Measurements from ENCODE around the gene LPP.

The LPP gene

DNA sequence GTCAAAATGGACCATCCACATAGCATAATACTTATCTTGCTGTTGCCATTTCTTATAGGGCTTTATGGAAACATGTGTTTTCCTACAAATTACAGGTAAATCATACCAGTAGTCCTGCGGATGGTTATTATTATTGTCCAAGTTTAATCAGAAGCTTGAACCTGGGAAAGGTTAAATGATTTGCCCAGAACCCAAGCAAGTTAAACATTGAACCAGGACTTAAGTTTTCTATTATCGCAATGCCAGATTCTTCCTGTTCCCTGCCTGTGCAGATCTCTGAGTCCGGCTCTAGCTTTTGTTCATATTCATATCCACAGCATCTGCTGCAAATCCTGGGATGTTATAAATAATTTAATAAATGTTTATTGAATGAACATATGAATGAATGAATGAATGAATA is 12.5 kb downstream of the LPP start:
- Mint-ChIP-seq H3K36me3 (ENCODE audit: insufficient read depth) (peaks cover 4% of the 10 kb centered on the region), H3K9me3 (no peaks in the 10 kb centered on the region), H3K27ac (no peak overlapping the region), H3K4me3 (no peak overlapping the region), H3K27me3 (no peaks in the 10 kb centered on the region), H3K4me1 (ENCODE audit: low read depth in 2 of 2) (peaks cover 40 to 53% of the 10 kb centered on the region in 2 donors)
- ATAC-seq (replicated peaks) = no peak
- no peak for DNase-seq

DNA sequence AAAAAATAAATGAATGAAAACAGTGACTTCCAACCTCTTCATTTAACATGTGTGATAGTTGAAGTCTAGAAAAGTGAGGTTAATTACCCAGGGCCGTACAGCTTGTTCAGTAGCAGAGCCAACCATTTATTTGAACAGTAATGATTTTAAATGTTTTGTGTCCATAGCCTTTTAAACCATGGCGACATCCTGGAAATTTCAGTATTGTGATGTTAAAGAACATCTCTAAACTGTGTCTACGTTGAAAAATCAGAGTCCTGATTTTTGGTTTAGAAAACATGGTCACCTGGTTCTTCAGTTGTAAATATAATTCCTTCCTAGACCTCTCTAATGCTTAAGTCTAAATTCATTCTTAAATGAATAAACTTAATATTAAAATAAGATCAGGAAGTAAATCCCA is 14.2 kb downstream of the LPP start:
- Mint-ChIP-seq H3K36me3 (ENCODE audit: insufficient read depth) (peaks cover 4% of the 10 kb centered on the region), H3K4me1 (ENCODE audit: low read depth in 2 of 2) (peaks cover 36 to 43% of the 10 kb centered on the region in 2 donors), H3K4me3 (no peak overlapping the region), H3K27me3 (no peaks in the 10 kb centered on the region), H3K27ac (no peak overlapping the region), H3K9me3 (no peaks in the 10 kb centered on the region)
- no peak for ATAC-seq (replicated peaks)
- no peak for DNase-seq

- H3K4me1 Mint-ChIP-seq (ENCODE audit: low read depth in 2 of 2) = peaks cover 33 to 41% of the 10 kb centered on the region in 2 donors
- H3K27me3 Mint-ChIP-seq = no peaks in the 10 kb centered on the region
- H3K4me3 Mint-ChIP-seq = no peak overlapping the region
- H3K27ac Mint-ChIP-seq = no peak overlapping the region
- peaks cover 4% of the 10 kb centered on the region for H3K36me3 Mint-ChIP-seq (ENCODE audit: insufficient read depth)
- DNase-seq (no peak), ATAC-seq (replicated peaks) (no peak)
- H3K9me3 Mint-ChIP-seq = no peaks in the 10 kb centered on the region
Observed at GRCh38 chr3:188168648-188169047, 14.7 kb downstream of the LPP start.

GRCh38 chr3:188169830-188170455 is 16.0 kb downstream of the LPP start:
- peak overlapping the region in 1 of 2 donors; percentile 45 for H3K4me3 Mint-ChIP-seq
- no peaks in the 10 kb centered on the region for H3K27me3 Mint-ChIP-seq
- peak overlapping the region; percentile 76 to 89 for H3K27ac Mint-ChIP-seq
- H3K4me1 Mint-ChIP-seq (ENCODE audit: low read depth in 2 of 2) = peaks cover 30 to 40% of the 10 kb centered on the region in 2 donors
- no peaks in the 10 kb centered on the region for H3K9me3 Mint-ChIP-seq
- ATAC-seq (replicated peaks) (peak; percentile 3), DNase-seq (no peak)
- H3K36me3 Mint-ChIP-seq (ENCODE audit: insufficient read depth) = peaks cover 4% of the 10 kb centered on the region

DNA sequence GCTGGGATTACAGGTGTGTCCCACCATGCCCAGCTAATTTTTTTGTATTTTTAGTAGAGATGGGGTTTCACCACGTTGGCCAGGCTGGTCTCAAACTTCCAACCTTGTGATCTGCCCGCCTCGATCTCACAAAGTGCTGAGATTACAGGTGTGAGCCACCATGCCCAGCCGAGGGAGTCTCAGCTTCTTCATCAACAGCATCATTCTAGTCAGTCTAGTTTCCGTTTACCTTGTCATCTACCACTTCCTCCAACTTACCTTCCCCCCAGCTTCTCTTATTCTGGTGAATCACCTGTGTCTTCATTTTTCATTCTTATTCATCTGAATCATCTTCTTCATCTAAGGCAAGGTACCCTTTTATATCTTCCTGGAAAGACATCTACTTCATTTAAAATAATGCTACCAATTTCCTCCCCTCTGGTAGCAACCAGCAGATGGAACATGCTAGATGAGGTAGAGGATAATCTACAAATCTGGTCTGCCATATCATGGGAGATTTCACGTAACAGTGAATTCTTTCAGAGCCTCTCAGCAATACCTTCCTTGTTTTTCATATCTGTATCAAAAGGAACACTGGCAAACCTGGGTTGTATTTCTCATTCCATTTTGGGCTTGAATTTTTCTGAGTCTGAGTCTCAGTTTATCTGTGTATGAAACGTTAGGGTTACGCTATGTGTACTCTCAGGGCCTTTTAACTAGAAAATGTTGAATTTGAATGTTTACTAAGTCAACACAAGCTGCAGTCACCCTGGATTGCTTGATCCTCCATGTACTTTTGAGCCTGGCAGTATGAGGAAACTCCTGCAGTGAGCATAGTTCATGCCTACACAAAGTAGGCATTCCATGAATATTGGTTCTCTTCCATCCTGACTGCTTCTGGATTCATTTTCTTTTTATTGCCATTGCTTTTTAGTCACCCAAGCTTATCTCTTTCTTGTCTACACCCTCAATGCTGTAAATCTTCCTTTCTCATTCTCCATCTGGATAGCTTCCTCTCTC is 16.8 kb downstream of the LPP start:
- H3K27me3 Mint-ChIP-seq = no peaks in the 10 kb centered on the region
- ATAC-seq (replicated peaks) (peak; percentile 90), DNase-seq (peak in 1 of 3 experiments; percentile 17)
- peaks cover 4% of the 10 kb centered on the region for H3K36me3 Mint-ChIP-seq (ENCODE audit: insufficient read depth)
- H3K4me1 Mint-ChIP-seq (ENCODE audit: low read depth in 2 of 2) = peaks cover 28 to 38% of the 10 kb centered on the region in 2 donors
- H3K4me3 Mint-ChIP-seq = peak overlapping the region; percentile 10 to 45
- peak overlapping the region; percentile 76 to 89 for H3K27ac Mint-ChIP-seq
- H3K9me3 Mint-ChIP-seq = no peaks in the 10 kb centered on the region

GRCh38 chr3:188171682-188172467 is 17.9 kb downstream of the LPP start:
- H3K4me1 Mint-ChIP-seq (ENCODE audit: low read depth in 2 of 2) = peaks cover 30 to 36% of the 10 kb centered on the region in 2 donors
- no peaks in the 10 kb centered on the region for H3K27me3 Mint-ChIP-seq
- DNase-seq (no peak), ATAC-seq (replicated peaks) (no peak)
- H3K27ac Mint-ChIP-seq = peak overlapping the region; percentile 7 to 89
- peaks cover 4% of the 10 kb centered on the region for H3K36me3 Mint-ChIP-seq (ENCODE audit: insufficient read depth)
- H3K4me3 Mint-ChIP-seq = no peak overlapping the region
- no peaks in the 10 kb centered on the region for H3K9me3 Mint-ChIP-seq

GRCh38 chr3:188174317-188175044 is 20.5 kb downstream of the LPP start:
- no peak overlapping the region for H3K4me3 Mint-ChIP-seq
- H3K4me1 Mint-ChIP-seq (ENCODE audit: low read depth in 2 of 2) = peaks cover 49 to 57% of the 10 kb centered on the region in 2 donors
- peaks cover 8% of the 10 kb centered on the region for H3K36me3 Mint-ChIP-seq (ENCODE audit: insufficient read depth)
- no peaks in the 10 kb centered on the region for H3K9me3 Mint-ChIP-seq
- DNase-seq = no peak
- ATAC-seq (replicated peaks) = no peak
- H3K27me3 Mint-ChIP-seq = no peaks in the 10 kb centered on the region
- H3K27ac Mint-ChIP-seq = no peak overlapping the region

GRCh38 chr3:188176476-188176875 is 22.5 kb downstream of the LPP start:
- Mint-ChIP-seq H3K27me3 (no peaks in the 10 kb centered on the region), H3K4me3 (no peak overlapping the region), H3K27ac (no peak overlapping the region), H3K36me3 (ENCODE audit: insufficient read depth) (peaks cover 5% of the 10 kb centered on the region), H3K9me3 (no peaks in the 10 kb centered on the region), H3K4me1 (ENCODE audit: low read depth in 2 of 2) (peaks cover 38 to 52% of the 10 kb centered on the region in 2 donors)
- DNase-seq (no peak), ATAC-seq (replicated peaks) (no peak)

GRCh38 chr3:188176884-188177283 is 22.9 kb downstream of the LPP start:
- peaks cover 5% of the 10 kb centered on the region for H3K36me3 Mint-ChIP-seq (ENCODE audit: insufficient read depth)
- no peak for ATAC-seq (replicated peaks)
- H3K27ac Mint-ChIP-seq = no peak overlapping the region

GRCh38 chr3:188177721-188178120 is 23.8 kb downstream of the LPP start:
- H3K27ac Mint-ChIP-seq = peak overlapping the region; percentile 4 to 57

More at GRCh38 chr3:188176884-188177283, 22.9 kb downstream of the LPP start:
- no peaks in the 10 kb centered on the region for H3K9me3 Mint-ChIP-seq
- H3K27me3 Mint-ChIP-seq = no peaks in the 10 kb centered on the region
- H3K4me3 Mint-ChIP-seq = no peak overlapping the region
- DNase-seq = no peak
- peaks cover 38 to 52% of the 10 kb centered on the region in 2 donors for H3K4me1 Mint-ChIP-seq (ENCODE audit: low read depth in 2 of 2)

DNA sequence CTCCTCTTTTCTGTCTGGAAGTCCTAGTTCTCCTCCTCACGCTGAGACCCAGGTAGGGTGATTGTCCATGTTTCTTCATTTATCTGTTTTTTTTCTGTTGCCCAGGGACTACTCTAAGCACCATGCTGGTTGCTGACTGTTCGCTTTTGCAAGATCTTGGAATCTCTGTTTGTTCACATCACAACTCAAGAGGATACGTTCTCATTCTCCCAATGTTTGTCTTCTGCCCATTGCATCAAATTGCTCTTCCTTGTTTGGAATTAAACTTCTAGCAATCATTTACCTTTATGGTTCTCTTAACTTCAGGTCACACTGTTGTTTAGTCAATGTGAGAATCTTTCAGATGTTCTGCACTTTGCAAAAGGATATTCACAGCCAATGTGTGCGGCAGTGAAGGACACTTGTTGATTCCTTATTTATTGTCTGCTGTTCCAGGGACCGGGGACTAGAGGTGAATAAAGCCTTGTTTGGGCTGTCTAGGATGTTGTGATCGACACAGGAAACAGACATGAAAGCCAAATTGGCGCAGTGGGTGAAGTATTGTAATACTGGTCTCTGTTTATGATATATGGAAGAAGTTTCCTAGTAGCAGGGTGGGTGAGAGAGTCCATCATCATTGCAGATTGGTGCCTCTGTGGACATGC is 24.5 kb downstream of the LPP start:
- H3K4me1 Mint-ChIP-seq (ENCODE audit: low read depth in 2 of 2) = peaks cover 38 to 51% of the 10 kb centered on the region in 2 donors
- no peak for DNase-seq
- no peaks in the 10 kb centered on the region for H3K9me3 Mint-ChIP-seq
- H3K36me3 Mint-ChIP-seq (ENCODE audit: insufficient read depth) = peaks cover 5% of the 10 kb centered on the region
- H3K27ac Mint-ChIP-seq = peak overlapping the region; percentile 57 to 59
- ATAC-seq (replicated peaks) = no peak
- H3K4me3 Mint-ChIP-seq = peak overlapping the region in 1 of 2 donors; percentile 40
- H3K27me3 Mint-ChIP-seq = no peaks in the 10 kb centered on the region

More at GRCh38 chr3:188177721-188178120, 23.8 kb downstream of the LPP start:
- no peak for ATAC-seq (replicated peaks)
- no peak for DNase-seq
- H3K4me3 Mint-ChIP-seq = no peak overlapping the region
- no peaks in the 10 kb centered on the region for H3K27me3 Mint-ChIP-seq
- peaks cover 5% of the 10 kb centered on the region for H3K36me3 Mint-ChIP-seq (ENCODE audit: insufficient read depth)
- peaks cover 38 to 52% of the 10 kb centered on the region in 2 donors for H3K4me1 Mint-ChIP-seq (ENCODE audit: low read depth in 2 of 2)
- H3K9me3 Mint-ChIP-seq = no peaks in the 10 kb centered on the region
